Neural cell (in vitro differentiated cells): ENCODE data around the gene NAGS.

Source experiments
- CTCF ChIP-seq: fragments of 450-650 bp; IDR thresholded peaks from 2 replicates; pipeline ENCODE4 v1.5.1; 2014; ENCODE audit warnings: antibody characterized with exemption, mild to moderate bottlenecking, moderate library complexity; ENCODE audit not compliant: poor library complexity, severe bottlenecking
- EP300 ChIP-seq: fragments of 450-650 bp; conservative IDR thresholded peaks from 2 replicates; pipeline ENCODE4 v1.6.1; 2014; ENCODE audit warnings: antibody characterized with exemption, mild to moderate bottlenecking, moderate library complexity; ENCODE audit not compliant: poor library complexity, severe bottlenecking
- EZH2 ChIP-seq: fragments of 200-600, 300-800 bp; shearing (Covaris generic), sonication (generic); IDR thresholded peaks from 2 replicates; pipeline ENCODE4 v1.6.1; 2014; ENCODE audit warnings: antibody characterized with exemption, low read length, borderline replicate concordance, mild to moderate bottlenecking; ENCODE audit not compliant: insufficient read depth, poor library complexity, severe bottlenecking
- REST ChIP-seq: IDR thresholded peaks from 2 replicates; pipeline ENCODE4 v1.6.1; 2012; ENCODE audit warnings: borderline replicate concordance

GRCh38 chr17:44030482-44030881 lies 26.1 kb downstream of the NAGS start:
- no peak for TF ChIP-seq EP300
- TF ChIP-seq EZH2, result no peak
- no peak for TF ChIP-seq REST
- TF ChIP-seq CTCF, result no peak
